H1 (cell line): Measurements from ENCODE around the gene TSPAN15. TPM values are rescaled to one million over a fixed set of nuclear protein-coding genes. Genes with fewer than 3 reads are reported as not detected.

ENCODE experiments used
- CHD2 ChIP-seq: IDR thresholded peaks from 2 replicates; pipeline ENCODE4 v1.6.1; 2012; ENCODE audit warnings: low read length, improper control_type of control experiment
- E2F6 ChIP-seq: IDR thresholded peaks from 2 replicates; pipeline ENCODE4 v1.6.1; 2012; ENCODE audit warnings: inconsistent platforms
- POLR2A ChIP-seq, 2 experiments: IDR thresholded peaks; 1 replicate in 1 of 2; 2 replicates in 1 of 2; pipeline ENCODE4 v1.6.1; 2011; ENCODE audit warnings: low read depth in 2 of 2, low read length in 2 of 2, mild to moderate bottlenecking in 2 of 2; ENCODE audit errors: control extremely low read depth in 1 of 2
- RAD21 ChIP-seq, 2 experiments: IDR thresholded peaks in 1 of 2; conservative IDR thresholded peaks in 1 of 2; 2 replicates each; pipeline ENCODE4 v1.6.1; 2011; ENCODE audit warnings: low read depth in 2 of 2, low read length in 2 of 2, improper control_type of control experiment in 1 of 2, inconsistent platforms in 1 of 2, mild to moderate bottlenecking in 1 of 2, moderate library complexity in 1 of 2
- TCF12 ChIP-seq: IDR thresholded peaks from 2 replicates; pipeline ENCODE4 v1.6.1; 2011; ENCODE audit warnings: low read depth, mild to moderate bottlenecking, low read length
- polyA plus RNA-seq, 7 experiments: library from polyadenylated mRNA; depleted of rRNA in 3 of 7; stranded (reverse) in 5 of 7; unstranded in 2 of 7; fragments of >200 nt in 5 of 7; fragments of 200-250 nt in 2 of 7; gene quantifications; 1 replicate in 5 of 7; 2 replicates in 1 of 7; 4 replicates in 1 of 7; pipeline versions ENCODE4 v1.2.1 to v1.2.3, GENCODE V29; 2011 to 2013; ENCODE audit warnings: missing spikeins in 2 of 7, mixed read lengths in 2 of 7
- total RNA-seq: library from RNA; stranded (reverse); fragmentation: NEBNext Ultra II Directional; extraction: Animal tissue kit (Norgen Biotek cat#: 25700); gene quantifications from 2 replicates; pipeline ENCODE4 v1.2.1, GENCODE V29; 2021

The TSPAN15 gene
- total and polyA plus RNA-seq, 2 of the 8 experiments (the other 6 are each of a cell fraction or from before 2014, with no cell fraction given) = 9.7 to 20.0 TPM

GRCh38 chr10:69421611-69422308, 29.5 kb upstream of the TSPAN15 start (continued):
- TF ChIP-seq POLR2A (IDR thresholded peaks at IDR 0.05; ENCODE audit: control extremely low read depth in 1 of 2, low read depth in 2 of 2, low read length in 2 of 2) (no peak), RAD21 (IDR thresholded peaks at IDR 0.05 in 1 of 2, conservative IDR thresholded peaks at IDR 0.05 in 1 of 2; ENCODE audit: low read depth in 2 of 2, low read length in 2 of 2) (no peak), CHD2 (no peak), TCF12 (no peak), E2F6 (no peak)
